ENCODE measurements around the gene DNAJC8. TPM values are rescaled to one million over a fixed set of nuclear protein-coding genes. Genes with fewer than 3 reads are reported as not detected.

Gene DNAJC8
- total RNA-seq, 1 experiment from 2014 or later, result 61.4 TPM

- intact Hi-C loops (cut with micrococcal nuclease; ENCODE audit: unreplicated experiment), result no loop called here
- Histone ChIP-seq H3F3A (ENCODE audit: insufficient read depth, low read depth) (no peaks in the 10 kb centered on the region; the same call in 1 of the 2 replicates), H3K9me3 (ENCODE audit: insufficient read depth, low read depth) (no peaks in the 10 kb centered on the region), H2AFZ (no peak overlapping the region), H3K36me3 (ENCODE audit: low read depth) (no peaks in the 10 kb centered on the region), H3K27ac (no peak overlapping the region), H3K4me1 (replicated peaks; ENCODE audit: insufficient read depth) (peaks cover 8% of the 10 kb centered on the region; the same call in 1 of the 2 replicates), H3K4me3 (no peak overlapping the region), H3K9me2 (ENCODE audit: insufficient read depth) (no peaks in the 10 kb centered on the region), H4K20me1 (ENCODE audit: insufficient read depth) (no peaks in the 10 kb centered on the region), H3K27me3 (ENCODE audit: insufficient read depth, low read depth) (no peaks in the 10 kb centered on the region), H3K79me2 (ENCODE audit: low read depth) (no peaks in the 10 kb centered on the region), H3K4me2 (no peak overlapping the region)
- no TSS peak for BruUV-seq (replicated peaks)
- TF ChIP-seq CTCF (conservative IDR thresholded peaks at IDR 0.05) (no peak), EZH2 (IDR thresholded peaks at IDR 0.05; ENCODE audit: low read depth) (no peak)
- ChIA-PET POLR2A (ENCODE audit: unreplicated experiment) (no interaction called here), CTCF (no interaction called here)
- DNase-seq, result peak; percentile 14 to 36
Measured at GRCh38 chr1:28157894-28158293, 74.9 kb downstream of the DNAJC8 start.

- H3F3A ChIP-seq (ENCODE audit: insufficient read depth, low read depth), result no peaks in the 10 kb centered on the region; the same call in 1 of the 2 replicates
- H3K36me3 ChIP-seq (ENCODE audit: low read depth), result no peaks in the 10 kb centered on the region
- H3K4me1 ChIP-seq (replicated peaks; ENCODE audit: insufficient read depth), result peaks cover 10% of the 10 kb centered on the region; the same call in 1 of the 2 replicates
- ChIA-PET POLR2A (ENCODE audit: unreplicated experiment) (no interaction called here), CTCF (no interaction called here)
- TF ChIP-seq CTCF (conservative IDR thresholded peaks at IDR 0.05), result no peak
- TF ChIP-seq EZH2 (IDR thresholded peaks at IDR 0.05; ENCODE audit: low read depth), result no peak
- intact Hi-C loops (cut with micrococcal nuclease; ENCODE audit: unreplicated experiment), result no loop called here
- H3K27me3 ChIP-seq (ENCODE audit: insufficient read depth, low read depth), result no peaks in the 10 kb centered on the region
- no TSS peak for BruUV-seq (replicated peaks)
- H4K20me1 ChIP-seq (ENCODE audit: insufficient read depth), result no peaks in the 10 kb centered on the region
- H3K27ac ChIP-seq, result no peak overlapping the region
- no peaks in the 10 kb centered on the region for H3K9me3 ChIP-seq (ENCODE audit: insufficient read depth, low read depth)
- no peak for DNase-seq
- no peak overlapping the region for H2AFZ ChIP-seq
- H3K79me2 ChIP-seq (ENCODE audit: low read depth), result no peaks in the 10 kb centered on the region
- no peaks in the 10 kb centered on the region for H3K9me2 ChIP-seq (ENCODE audit: insufficient read depth)
- no peak overlapping the region for H3K4me3 ChIP-seq
- no peak overlapping the region for H3K4me2 ChIP-seq
Measured at GRCh38 chr1:28156821-28157220, 76.0 kb downstream of the DNAJC8 start.

GRCh38 chr1:28155628-28156027 lies 77.2 kb downstream of the DNAJC8 start:
- Histone ChIP-seq H3K36me3 (ENCODE audit: low read depth) (no peaks in the 10 kb centered on the region), H3K4me2 (no peak overlapping the region), H4K20me1 (ENCODE audit: insufficient read depth) (no peaks in the 10 kb centered on the region), H3K27me3 (ENCODE audit: insufficient read depth, low read depth) (no peaks in the 10 kb centered on the region), H3K79me2 (ENCODE audit: low read depth) (no peaks in the 10 kb centered on the region), H2AFZ (no peak overlapping the region), H3K4me3 (no peak overlapping the region), H3K27ac (no peak overlapping the region), H3F3A (ENCODE audit: insufficient read depth, low read depth) (no peaks in the 10 kb centered on the region; the same call in 1 of the 2 replicates), H3K4me1 (replicated peaks; ENCODE audit: insufficient read depth) (peaks cover 10% of the 10 kb centered on the region; the same call in 1 of the 2 replicates), H3K9me3 (ENCODE audit: insufficient read depth, low read depth) (no peaks in the 10 kb centered on the region), H3K9me2 (ENCODE audit: insufficient read depth) (no peaks in the 10 kb centered on the region)
- intact Hi-C loops (cut with micrococcal nuclease; ENCODE audit: unreplicated experiment), result no loop called here
- TF ChIP-seq EZH2 (IDR thresholded peaks at IDR 0.05; ENCODE audit: low read depth) (no peak), CTCF (conservative IDR thresholded peaks at IDR 0.05) (no peak)
- no peak for DNase-seq
- no TSS peak for BruUV-seq (replicated peaks)
- POLR2A ChIA-PET (ENCODE audit: unreplicated experiment), result no interaction called here
- CTCF ChIA-PET, result no interaction called here
